ENCODE results near the gene RGS7.
"Not testable (repeated sequence)": the region's sequence is repeated elsewhere in the genome, so short reads cannot be mapped to it uniquely, and the experiment has no call there.

Gene RGS7

DNA sequence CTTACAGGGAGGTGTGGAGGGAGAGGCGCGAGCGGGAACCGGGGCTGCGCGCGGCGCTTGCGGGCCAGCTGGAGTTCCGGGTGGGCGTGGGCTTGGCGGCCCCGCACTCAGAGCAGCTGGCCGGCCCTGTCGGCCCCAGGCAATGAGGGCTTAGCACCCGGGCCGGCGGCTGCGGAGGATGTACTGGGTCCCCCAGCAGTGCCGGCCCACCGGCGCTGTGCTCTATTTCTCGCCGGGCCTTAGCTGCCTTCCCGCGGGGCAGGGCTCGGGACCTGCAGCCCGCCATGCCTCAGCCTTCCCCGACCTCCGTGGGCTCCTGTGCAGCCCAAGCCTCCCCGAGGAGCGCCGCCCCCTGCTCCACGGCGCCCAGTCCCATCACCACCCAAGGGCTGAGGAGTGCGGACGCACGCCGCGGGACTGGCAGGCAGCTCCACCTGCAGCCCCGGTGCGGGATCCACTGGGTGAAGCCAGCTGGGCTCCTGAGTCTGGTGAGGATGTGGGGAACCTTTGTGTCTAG lies 594.5 kb downstream of the RGS7 start:
- DNase-seq: not testable (repeated sequence)

DNA sequence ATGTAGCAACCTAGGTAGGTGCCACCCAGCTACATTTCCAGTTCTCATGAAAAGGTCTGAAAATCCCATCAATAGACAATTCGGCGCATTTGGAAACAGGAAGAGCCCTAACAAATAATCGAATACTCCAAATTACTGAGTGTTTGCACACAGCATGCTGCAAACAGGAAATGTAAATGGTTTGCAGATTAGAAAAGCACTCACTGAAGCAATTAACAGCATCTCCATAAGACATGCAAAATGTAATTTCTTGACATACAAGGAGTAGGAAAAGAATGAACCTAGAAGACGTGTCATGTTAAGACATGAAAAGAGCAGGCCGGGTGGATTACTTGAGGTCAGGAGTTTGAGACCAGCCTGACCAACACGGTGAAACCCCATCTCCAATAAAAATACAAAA lies 598.2 kb downstream of the RGS7 start:
- DNase-seq: not testable (repeated sequence)

DNA sequence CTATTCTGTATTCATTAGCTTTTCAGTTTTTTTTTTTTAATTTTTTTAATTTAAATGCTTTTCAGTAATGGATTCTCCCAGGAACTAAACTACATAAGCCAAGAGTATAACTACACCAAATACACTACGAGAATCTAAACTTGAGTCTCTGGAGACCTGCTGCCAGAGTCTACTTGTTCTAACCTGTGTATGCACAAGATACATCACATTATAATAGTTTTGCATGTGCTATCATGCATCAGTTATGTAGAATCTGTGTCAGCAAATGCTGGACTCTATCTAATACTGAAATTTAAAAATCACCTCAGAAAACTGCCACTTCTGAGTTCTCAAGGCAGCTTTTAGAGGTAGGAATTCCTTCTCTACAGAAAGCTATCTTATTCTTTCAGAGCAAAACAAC lies 598.7 kb downstream of the RGS7 start:
- DNase-seq: no peak

DNA sequence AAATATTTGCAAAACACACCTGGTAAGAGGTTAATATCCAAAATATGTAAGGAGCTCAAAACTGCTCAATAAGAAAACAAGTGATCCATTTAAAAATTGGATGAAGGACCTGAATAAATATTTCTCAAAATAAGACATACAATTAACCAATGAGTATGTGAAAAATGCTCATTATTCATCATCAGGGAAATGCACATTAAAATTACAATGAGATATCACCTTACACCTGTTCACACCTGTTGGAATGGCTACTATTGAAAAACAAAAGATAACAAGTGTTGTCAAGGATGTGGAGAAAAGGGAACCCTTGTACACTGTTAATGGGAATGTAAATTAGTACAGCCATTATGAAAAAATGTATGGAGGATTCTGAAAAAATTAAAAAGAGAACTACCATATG lies 609.1 kb downstream of the RGS7 start:
- no peak for DNase-seq

DNA sequence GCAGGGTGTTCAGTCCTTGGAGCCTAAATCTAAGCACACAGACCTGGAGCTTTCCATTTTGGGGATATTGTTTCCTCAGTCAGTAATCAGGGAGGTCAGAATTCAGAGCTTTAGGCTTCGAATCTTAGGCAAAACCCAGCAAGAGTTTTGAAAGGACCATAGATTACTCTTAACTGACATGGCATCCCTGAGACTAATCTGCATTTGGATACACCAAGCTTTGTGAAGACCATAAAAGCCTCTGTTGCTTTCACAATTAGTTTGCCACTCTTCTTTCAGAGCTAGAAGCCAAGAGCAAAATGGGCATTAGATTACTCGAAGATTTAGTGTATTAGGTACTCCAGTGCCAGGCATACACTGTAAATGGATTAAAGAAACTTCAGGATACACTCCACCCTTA lies 613.3 kb downstream of the RGS7 start:
- DNase-seq: no peak

DNA sequence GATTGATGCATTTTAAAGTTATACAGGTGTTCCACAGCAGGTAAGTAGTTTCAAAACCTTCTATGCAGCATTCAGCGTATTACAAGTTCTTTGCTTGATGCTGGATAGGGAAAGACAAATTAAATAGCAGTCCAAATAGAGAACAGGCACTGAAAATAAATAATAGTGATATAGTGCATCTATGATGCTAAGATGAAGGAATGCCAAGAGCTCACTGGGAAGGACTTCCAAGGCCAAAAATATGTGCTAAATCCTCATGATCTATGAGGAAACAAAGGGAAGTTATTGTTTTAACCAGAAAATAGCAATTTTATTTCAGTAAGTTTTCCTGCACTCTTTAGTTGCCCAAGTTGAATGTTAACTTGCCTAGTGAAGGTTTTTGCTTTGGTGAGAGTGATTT lies 617.3 kb downstream of the RGS7 start:
- DNase-seq: no peak

DNA sequence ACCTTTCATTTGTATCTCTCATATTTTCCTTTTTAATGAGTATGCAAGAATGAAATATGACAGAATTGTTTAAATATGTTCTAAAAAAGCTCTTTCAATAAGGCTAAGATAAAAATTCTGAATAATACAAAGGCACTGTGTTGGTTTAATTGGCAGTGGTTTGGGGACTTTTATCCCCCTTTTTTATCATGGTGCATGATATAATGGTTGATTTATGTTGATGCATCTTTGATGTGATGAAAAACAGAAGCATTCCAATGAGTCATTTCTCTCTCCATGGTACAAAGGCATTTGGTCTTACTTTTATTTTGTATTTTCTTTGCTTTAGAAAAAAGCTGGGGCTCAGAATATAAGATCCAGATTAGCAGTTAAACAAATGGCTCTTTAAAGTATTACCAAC lies 617.9 kb downstream of the RGS7 start:
- DNase-seq: no peak

DNA sequence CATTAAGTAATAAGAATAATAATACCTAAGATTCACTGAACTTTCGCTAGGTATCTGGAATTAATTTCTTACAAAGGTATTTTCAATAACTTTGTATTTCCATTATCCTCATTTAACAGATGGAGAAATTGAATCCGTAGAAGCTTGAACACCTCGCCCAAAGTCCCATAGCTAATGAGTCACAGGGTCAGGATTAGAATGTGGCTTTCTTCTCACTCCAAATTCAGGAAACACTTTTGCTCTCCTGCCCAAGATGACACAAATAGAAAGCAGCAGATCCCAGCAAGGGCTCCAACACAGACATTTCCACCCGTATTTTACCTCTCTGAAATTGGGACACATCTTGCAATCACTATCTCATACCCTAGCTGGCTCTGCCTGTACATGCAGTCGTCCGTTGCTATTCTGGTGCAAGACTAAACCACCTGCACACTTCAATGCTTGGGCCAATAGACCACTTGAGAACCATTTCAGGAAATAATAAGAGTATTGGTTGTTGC lies 619.2 kb downstream of the RGS7 start:
- no peak for DNase-seq

DNA sequence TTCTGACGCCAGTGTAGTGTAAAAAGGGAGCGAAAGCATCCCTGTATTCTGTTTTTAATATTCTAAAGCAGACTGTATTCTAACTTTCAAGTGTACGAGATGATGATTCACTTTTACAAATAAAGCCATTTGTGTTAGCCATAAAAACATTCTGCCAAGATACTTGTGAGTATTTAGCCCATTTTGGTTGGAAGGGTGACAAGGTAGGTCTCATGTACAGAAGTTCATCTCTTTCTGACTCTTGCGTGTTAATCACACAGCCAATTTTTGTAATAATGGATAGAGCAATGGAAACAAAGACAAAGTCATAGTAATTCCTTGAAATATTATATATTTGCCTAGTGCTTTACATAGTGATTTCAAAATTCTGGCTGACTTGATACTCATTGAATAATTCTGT lies 619.7 kb downstream of the RGS7 start:
- no peak for DNase-seq

DNA sequence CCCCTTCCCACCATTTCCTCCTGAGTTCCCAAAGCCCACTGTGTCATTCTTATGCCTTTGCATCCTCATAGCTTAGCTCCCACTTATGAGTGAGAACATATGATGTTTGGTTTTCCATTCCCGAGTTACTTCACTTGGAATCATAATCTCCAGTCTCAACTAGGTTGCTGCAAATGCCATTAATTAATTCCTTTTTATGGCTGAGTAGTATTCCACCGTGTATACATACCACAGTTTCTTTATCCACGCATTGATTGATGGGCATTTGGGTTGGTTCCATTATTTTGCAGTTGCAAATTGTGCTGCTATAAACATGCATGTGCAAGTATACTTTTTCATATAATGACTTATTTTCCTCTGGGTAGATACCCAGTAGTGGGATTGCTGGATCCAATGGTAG lies 622.3 kb downstream of the RGS7 start:
- DNase-seq: not testable (repeated sequence)

DNA sequence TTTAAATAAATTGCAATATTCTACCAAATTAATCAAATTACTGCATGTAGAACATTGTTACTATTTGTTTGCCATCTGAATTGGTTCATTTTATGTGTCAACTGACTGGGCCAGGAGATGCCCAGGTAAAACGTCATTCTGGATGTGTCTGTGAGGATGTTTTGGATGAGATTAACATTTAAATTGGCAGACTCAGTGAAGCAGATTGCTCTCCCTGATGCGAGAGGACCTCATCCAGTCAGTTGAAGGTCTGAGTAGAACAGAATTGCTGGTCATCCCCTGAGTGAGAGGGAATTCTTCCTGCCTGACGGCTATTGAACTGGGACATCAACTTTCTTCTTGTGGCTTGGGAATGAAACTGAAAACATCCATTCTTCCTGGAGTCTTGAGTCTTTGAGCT lies 623.0 kb downstream of the RGS7 start:
- DNase-seq: no peak

DNA sequence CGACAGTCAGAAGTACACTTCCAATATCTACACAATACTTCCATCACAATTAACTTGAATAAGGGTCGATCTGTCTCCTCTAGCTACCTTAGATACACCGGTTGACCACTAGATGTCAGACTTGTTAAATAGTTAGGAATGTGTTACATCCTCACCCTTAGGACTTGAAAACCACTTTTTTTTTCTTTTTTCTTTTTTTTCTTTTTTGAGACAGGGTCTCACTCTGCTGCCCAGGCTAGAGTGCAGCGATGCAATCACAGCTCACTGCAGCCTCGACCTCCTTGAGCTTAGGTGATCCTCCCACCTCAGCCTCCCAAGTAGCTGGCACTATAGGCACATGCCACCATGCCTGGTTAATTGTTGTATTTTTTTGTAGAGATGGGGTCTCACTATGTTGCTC lies 624.6 kb downstream of the RGS7 start:
- no peak for DNase-seq
